Measurements from ENCODE around the gene TLR7. TPM values are rescaled to one million over a fixed set of nuclear protein-coding genes. Genes with fewer than 3 reads are reported as not detected.

The TLR7 gene
- total RNA-seq, 1 donor from 2014 or later: 5.4 TPM

DNA sequence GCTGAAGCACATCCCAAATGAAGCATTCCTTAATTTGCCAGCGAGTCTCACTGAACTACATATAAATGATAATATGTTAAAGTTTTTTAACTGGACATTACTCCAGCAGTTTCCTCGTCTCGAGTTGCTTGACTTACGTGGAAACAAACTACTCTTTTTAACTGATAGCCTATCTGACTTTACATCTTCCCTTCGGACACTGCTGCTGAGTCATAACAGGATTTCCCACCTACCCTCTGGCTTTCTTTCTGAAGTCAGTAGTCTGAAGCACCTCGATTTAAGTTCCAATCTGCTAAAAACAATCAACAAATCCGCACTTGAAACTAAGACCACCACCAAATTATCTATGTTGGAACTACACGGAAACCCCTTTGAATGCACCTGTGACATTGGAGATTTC is 54.1 kb downstream of the TLR7 start:
- Mint-ChIP-seq H3K4me1 (no peaks in the 10 kb centered on the region), H3K27me3 (no peaks in the 10 kb centered on the region), H3K36me3 (ENCODE audit: low read depth) (no peaks in the 10 kb centered on the region), H3K4me3 (no peak overlapping the region), H3K9me3 (no peaks in the 10 kb centered on the region), H3K27ac (no peak overlapping the region)
- TF ChIP-seq, protein P1, sequence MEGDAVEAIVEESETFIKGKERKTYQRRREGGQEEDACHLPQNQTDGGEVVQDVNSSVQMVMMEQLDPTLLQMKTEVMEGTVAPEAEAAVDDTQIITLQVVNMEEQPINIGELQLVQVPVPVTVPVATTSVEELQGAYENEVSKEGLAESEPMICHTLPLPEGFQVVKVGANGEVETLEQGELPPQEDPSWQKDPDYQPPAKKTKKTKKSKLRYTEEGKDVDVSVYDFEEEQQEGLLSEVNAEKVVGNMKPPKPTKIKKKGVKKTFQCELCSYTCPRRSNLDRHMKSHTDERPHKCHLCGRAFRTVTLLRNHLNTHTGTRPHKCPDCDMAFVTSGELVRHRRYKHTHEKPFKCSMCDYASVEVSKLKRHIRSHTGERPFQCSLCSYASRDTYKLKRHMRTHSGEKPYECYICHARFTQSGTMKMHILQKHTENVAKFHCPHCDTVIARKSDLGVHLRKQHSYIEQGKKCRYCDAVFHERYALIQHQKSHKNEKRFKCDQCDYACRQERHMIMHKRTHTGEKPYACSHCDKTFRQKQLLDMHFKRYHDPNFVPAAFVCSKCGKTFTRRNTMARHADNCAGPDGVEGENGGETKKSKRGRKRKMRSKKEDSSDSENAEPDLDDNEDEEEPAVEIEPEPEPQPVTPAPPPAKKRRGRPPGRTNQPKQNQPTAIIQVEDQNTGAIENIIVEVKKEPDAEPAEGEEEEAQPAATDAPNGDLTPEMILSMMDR (IDR thresholded peaks at IDR 0.05): no peak
- ChIA-PET CTCF (no interaction called here), POLR2A (no interaction called here)
- intact Hi-C loops (cut with micrococcal nuclease): no loop called here
- DNase-seq (no peak), ATAC-seq (ENCODE audit: low read depth) (no peak)

DNA sequence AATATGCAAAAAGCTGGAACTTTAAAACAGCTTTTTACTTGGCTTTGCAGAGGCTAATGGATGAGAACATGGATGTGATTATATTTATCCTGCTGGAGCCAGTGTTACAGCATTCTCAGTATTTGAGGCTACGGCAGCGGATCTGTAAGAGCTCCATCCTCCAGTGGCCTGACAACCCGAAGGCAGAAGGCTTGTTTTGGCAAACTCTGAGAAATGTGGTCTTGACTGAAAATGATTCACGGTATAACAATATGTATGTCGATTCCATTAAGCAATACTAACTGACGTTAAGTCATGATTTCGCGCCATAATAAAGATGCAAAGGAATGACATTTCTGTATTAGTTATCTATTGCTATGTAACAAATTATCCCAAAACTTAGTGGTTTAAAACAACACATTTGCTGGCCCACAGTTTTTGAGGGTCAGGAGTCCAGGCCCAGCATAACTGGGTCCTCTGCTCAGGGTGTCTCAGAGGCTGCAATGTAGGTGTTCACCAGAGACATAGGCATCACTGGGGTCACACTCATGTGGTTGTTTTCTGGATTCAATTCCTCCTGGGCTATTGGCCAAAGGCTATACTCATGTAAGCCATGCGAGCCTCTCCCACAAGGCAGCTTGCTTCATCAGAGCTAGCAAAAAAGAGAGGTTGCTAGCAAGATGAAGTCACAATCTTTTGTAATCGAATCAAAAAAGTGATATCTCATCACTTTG is 55.2 kb downstream of the TLR7 start:
- CTCF ChIA-PET: no interaction called here
- intact Hi-C loops (cut with micrococcal nuclease): no loop called here
- POLR2A ChIA-PET: no interaction called here
- Mint-ChIP-seq H3K4me3 (no peak overlapping the region), H3K4me1 (no peaks in the 10 kb centered on the region), H3K9me3 (no peaks in the 10 kb centered on the region), H3K27ac (no peak overlapping the region), H3K27me3 (no peaks in the 10 kb centered on the region), H3K36me3 (ENCODE audit: low read depth) (no peaks in the 10 kb centered on the region)
- ATAC-seq (ENCODE audit: low read depth): no peak
- DNase-seq: no peak
- TF ChIP-seq, protein P1 (IDR thresholded peaks at IDR 0.05): no peak

- intact Hi-C loops (cut with micrococcal nuclease): no loop called here
- H3K27ac Mint-ChIP-seq: no peak overlapping the region
- H3K9me3 Mint-ChIP-seq: no peaks in the 10 kb centered on the region
- TF ChIP-seq, protein P1 (IDR thresholded peaks at IDR 0.05): no peak
- ATAC-seq (ENCODE audit: low read depth) (no peak), DNase-seq (no peak)
- no peaks in the 10 kb centered on the region for H3K4me1 Mint-ChIP-seq
- POLR2A ChIA-PET: no interaction called here
- CTCF ChIA-PET: no interaction called here
- H3K27me3 Mint-ChIP-seq: no peaks in the 10 kb centered on the region
- H3K4me3 Mint-ChIP-seq: no peak overlapping the region
- no peaks in the 10 kb centered on the region for H3K36me3 Mint-ChIP-seq (ENCODE audit: low read depth)
These were observed 55.7 kb downstream of the TLR7 start for GRCh38 chrX:12922599-12922919.

- ATAC-seq (ENCODE audit: low read depth) (no peak), DNase-seq (no peak)
- ChIA-PET CTCF (no interaction called here), POLR2A (no interaction called here)
- Mint-ChIP-seq H3K4me3 (no peak overlapping the region), H3K27ac (no peak overlapping the region), H3K36me3 (ENCODE audit: low read depth) (no peaks in the 10 kb centered on the region), H3K9me3 (no peaks in the 10 kb centered on the region), H3K4me1 (no peaks in the 10 kb centered on the region), H3K27me3 (no peaks in the 10 kb centered on the region)
- intact Hi-C loops (cut with micrococcal nuclease): no loop called here
- TF ChIP-seq, protein P1 (IDR thresholded peaks at IDR 0.05): no peak
These were observed 62.8 kb downstream of the TLR7 start for GRCh38 chrX:12929701-12930100.

- no peaks in the 10 kb centered on the region for H3K9me3 Mint-ChIP-seq
- intact Hi-C loops (cut with micrococcal nuclease): no loop called here
- ChIA-PET POLR2A (no interaction called here), CTCF (no interaction called here)
- TF ChIP-seq, protein P1 (IDR thresholded peaks at IDR 0.05): no peak
- H3K36me3 Mint-ChIP-seq (ENCODE audit: low read depth): no peaks in the 10 kb centered on the region
- no peak for ATAC-seq (ENCODE audit: low read depth)
- no peak for DNase-seq
- H3K4me3 Mint-ChIP-seq: no peak overlapping the region
- H3K27ac Mint-ChIP-seq: no peak overlapping the region
- H3K27me3 Mint-ChIP-seq: no peaks in the 10 kb centered on the region
- H3K4me1 Mint-ChIP-seq: no peaks in the 10 kb centered on the region
These were observed 63.3 kb downstream of the TLR7 start for GRCh38 chrX:12930150-12930549.

Measured in activated B cell treated with CpG ODN at 0.5 μM for 24 hours (primary cell).